Smooth muscle cell of the coronary artery (primary cell): Measurements from ENCODE around the gene PATE4. TPM values are rescaled to one million over a fixed set of nuclear protein-coding genes. Genes with fewer than 3 reads are reported as not detected.

Experiments
- total RNA-seq: library from RNA; depleted of rRNA; stranded (reverse); fragments of >200 nt; gene quantifications from 2 replicates; pipeline ENCODE4 v1.2.3, GENCODE V29; 2014; ENCODE audit warnings: low replicate concordance

Gene PATE4
- total RNA-seq = not detected in 2 replicates

GRCh38 chr11:125833016-125833415, at the start of gene PATE4:
PATE4 (plus strand) TSS chr11:125833316; CDS start chr11:125833360, 44 bp downstream.

GRCh38 chr11:125787827-125788226, 45.3 kb upstream of the PATE4 start, which contains the start of gene PATE3:
PATE3 (plus strand) TSS chr11:125788127; CDS start chr11:125788152, 25 bp downstream.

GRCh38 chr11:125887373-125888324, 54.5 kb downstream of the PATE4 start, which contains the start of gene HYLS1:
HYLS1 (plus strand) TSS chr11:125887668; CDS start chr11:125899369, 11,701 bp downstream.

Other genes starting within 250 kb of the PATE4 start
- gene STT3A, start 240.5 kb upstream of the PATE4 start, total RNA-seq = 245 and 789 TPM in 2 replicates
- gene CHEK1, start 208.2 kb upstream of the PATE4 start, total RNA-seq = 14.2 and 16.1 TPM in 2 replicates
- gene ACRV1, start 152.5 kb upstream of the PATE4 start, total RNA-seq = not detected in 2 replicates
- gene PATE1, start 87.0 kb upstream of the PATE4 start, total RNA-seq = not detected in 2 replicates
- gene PATE2, start 54.5 kb upstream of the PATE4 start, total RNA-seq = 0.15 TPM in 1 of 2 replicates, not detected in the other
- not detected in 2 replicates for gene PATE3, start 45.2 kb upstream of the PATE4 start, total RNA-seq
- 3.0 and 4.0 TPM in 2 replicates for gene HYLS1, start 54.4 kb downstream of the PATE4 start, total RNA-seq
- 10.9 and 12.1 TPM in 2 replicates for gene PUS3, start 69.9 kb downstream of the PATE4 start, total RNA-seq
- gene DDX25, start 71.2 kb downstream of the PATE4 start, total RNA-seq = 0.12 TPM in 1 of 2 replicates, not detected in the other
- not detected in 2 replicates for gene VSIG10L2, start 112.7 kb downstream of the PATE4 start, total RNA-seq
- gene CDON, start 229.6 kb downstream of the PATE4 start, total RNA-seq = 3.0 and 104 TPM in 2 replicates